GM19035 (cell line): Measurements from ENCODE around the gene BAG2.

Experiments
- ATAC-seq: cut with Tn5 transposase; IDR thresholded peaks from one replicate; pipeline ENCODE4 v1.9.1; 2021; ENCODE audit not compliant: unreplicated experiment

The BAG2 gene

DNA sequence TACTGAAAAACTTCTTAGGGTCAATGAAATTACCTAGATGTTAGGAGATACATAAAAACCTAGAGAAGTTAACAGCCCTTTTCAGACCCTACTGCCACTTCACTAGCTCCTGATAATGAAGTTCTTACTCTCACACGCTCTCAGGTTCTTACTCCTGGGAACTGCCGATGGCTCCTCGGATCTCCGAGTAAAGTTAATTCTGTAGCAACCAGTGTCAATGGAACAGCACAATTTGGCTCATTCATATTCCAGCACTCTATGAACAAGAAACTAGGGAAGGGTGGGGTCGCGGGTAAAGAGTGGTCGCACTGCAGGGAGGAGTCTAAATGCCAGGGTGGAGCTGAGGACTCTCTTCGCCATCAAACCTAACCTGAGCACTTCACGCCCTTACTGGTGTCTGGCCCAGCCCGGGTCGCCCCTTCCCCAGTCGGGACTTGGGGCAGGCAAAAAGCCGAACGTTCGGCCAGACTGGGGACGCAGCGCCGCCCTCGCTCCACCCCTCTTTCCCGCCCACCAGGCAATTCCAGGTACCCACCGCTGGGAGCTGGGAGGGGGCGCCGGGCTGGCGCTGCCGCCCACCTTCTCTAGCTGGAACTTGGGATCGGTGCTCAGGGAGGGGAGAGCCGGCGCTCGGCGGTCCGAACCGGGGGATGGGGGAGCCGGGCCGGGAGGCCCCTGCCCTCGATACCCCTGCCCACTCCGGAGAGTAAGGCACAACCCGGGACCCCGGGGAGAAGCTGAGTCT, 49.2 kb downstream of the BAG2 start:
- peak; percentile 54 for ATAC-seq

DNA sequence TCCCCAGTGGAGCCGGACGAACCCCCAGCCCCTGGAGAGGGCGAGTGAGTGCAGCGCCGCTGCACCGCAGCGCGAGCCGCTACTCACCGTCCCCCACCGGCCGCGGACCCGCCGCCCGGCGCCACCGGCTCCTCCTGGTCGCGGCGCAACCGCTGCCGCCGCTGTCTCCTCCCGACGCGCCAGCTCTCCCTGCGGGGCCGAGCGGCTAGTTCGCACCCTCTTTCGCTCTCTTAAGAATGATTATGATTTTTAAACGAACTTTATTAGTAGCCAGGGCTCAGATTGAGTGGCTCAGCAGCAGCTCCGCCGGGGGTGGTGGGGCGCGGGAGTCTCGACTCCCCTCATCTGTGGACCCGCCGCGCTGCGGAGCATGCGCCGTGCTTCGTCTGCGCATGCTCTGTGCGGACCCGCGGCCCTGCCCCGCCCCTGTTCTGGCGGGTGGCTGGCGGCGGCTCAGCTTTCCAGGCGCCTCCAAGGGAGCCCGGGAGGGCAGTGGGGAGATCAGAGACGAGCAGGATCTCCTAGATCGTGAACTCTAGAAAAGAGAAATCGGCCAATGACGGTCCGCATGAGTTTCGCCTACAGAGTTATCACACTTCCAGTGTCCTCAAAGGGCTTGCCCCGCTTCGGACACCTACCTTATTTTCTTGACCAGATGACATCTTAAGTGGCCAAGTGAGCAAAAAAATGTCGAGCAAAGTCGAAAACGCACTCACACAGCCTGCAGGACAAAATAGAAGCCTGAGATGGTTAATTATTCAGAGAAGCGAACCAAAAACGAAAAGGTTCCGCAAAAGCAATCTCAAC, 50.0 kb downstream of the BAG2 start, which contains the start of gene RAB23:
Gene RAB23 (minus strand): TSS at position 372 of the 807 bp plus-strand sequence. CDS start 11,927 bp downstream, outside the sequence.
- ATAC-seq = peak; percentile 87

DNA sequence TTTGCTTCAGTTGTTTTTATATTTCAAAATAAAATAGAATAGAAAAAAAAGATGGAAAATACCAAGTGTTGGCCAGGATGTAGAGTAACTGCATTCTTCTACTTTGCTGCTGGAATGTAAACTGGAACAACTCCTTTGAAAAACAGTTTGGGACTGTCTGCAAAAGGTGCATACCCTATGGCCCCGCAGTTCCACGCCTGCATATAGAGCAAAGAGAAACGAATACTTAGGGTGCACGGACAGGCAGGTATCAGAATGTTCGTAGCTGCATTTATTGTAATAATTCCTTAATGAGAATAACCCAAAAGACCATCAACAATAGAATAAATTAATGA, 50.6 kb downstream of the BAG2 start:
- ATAC-seq = no peak

DNA sequence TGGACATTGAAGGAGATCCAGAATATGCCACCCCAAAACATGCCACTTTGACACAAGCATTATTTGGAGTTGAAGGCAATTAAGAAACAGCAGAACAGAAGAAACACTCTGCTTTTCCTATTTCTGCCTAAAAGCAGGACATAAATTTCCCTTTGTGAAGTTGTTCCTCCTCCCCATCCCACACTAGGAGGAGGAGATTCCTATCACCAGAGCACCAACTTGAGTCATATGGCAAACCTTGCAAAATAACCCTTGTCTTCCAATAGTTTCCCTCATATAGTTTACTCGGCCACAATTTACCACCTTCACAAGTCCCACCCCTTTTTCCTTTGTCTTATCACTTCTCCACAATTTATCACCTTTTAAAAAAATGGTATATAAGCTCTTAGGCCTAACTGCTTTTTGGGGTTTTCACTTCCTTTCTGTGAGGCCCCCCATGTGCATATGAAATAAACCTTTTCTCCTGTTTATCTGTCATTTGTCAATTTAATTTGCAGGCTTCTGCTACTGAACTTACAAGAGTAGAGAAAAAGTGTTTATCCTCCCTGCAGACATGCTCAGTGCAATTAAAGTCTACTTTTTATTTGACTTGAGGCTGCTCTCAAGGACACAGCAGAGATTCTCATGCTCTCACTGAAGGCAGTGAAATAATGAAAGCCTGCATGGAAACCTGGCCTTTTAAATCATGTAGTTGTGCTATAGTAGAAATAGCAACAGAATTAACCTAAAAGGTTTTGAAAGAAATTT, 52.8 kb downstream of the BAG2 start:
- no peak for ATAC-seq

DNA sequence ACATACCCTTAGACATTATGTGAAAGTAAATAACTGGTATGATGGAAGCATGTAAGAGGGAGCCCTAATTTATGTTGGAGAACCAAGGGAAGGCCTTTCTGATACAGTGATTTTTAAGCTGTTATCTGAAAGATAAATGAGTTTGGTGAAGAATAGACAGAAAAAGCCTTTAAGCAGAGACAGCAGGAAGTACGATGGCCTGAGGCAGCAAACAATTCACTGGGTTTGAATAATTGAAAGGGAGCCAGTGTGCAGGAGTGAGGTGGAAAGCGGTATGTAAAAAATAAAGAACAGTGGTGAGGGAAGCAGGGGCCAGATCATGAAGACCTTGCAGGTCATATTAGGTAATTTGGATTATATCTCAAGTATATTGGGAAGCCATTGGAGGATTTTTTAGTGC, 54.1 kb downstream of the BAG2 start:
- no peak for ATAC-seq
